Cerebellar cortex (tissue), 1 donor: ENCODE data around the gene TTYH1.
A peak's percentile ranks its signal among the peaks of the same experiment; 100 is the strongest.
"Not testable (repeated sequence)": the region's sequence is repeated elsewhere in the genome, so short reads cannot be mapped to it uniquely, and the experiment has no call there.

ENCODE experiments used
- DNase-seq: peaks from one replicate; pipeline ENCODE4 v3.0.0-alpha.2; 2015; ENCODE audit warnings: low spot score

Gene TTYH1

DNA sequence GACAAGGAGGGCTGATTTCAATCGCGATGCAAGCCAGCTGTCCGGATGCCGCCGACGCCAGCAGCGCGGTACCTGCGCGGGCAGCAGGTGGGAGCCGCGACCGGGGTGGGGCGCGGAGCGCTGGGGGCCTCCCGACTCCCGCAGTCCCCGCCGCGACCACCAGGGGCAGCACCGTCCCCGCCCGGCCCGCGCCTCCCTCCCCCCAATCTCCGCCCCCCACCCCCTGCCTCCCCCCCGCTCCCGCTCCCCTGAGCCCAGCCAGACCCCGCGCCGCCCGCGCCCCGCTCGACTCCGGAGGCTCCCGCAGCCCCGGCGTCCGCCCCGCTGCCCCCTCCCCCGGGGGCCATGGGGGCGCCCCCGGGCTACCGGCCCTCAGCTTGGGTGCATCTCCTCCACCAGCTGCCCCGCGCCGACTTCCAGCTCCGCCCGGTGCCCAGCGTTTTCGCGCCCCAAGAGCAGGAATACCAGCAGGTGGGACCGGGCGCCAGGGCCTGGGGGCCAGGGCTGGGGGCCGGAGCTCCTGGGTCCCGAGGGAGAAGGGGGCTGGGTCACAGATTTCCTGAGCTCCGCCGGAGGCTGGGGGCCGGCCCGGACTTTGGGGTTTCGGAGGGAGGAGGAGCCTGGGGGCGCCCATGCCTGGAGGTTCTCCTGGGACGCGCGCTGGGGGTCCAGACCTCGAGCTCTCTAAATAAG lies at the start of gene TTYH1:
TSS of gene TTYH1 (plus strand) at position 257 of the 693 bp plus-strand sequence. CDS start at position 346, 89 bp downstream.
- DNase-seq, result no peak

- DNase-seq, result not testable (repeated sequence)
Measured at GRCh38 chr19:54365798-54366197, 49.5 kb upstream of the TTYH1 start.

DNA sequence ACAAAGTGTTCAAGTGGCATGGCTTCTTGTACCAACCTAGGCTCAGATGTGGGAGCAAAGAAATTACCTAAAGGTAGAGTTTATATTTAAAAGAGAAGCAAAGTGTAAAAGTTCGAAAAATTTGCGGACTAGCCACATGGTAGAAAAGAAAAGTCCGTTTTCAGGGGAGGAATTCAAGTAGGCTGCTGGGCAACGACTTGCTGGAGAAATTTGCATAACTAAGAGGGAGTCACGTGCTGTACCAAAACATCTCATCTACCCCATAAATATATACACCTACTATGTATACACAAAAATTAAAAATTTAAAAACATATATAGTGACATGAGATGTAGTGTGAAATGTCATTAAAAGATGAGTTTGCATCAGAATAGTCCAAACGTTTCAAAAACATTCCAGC lies 48.5 kb upstream of the TTYH1 start:
- DNase-seq, result no peak

DNA sequence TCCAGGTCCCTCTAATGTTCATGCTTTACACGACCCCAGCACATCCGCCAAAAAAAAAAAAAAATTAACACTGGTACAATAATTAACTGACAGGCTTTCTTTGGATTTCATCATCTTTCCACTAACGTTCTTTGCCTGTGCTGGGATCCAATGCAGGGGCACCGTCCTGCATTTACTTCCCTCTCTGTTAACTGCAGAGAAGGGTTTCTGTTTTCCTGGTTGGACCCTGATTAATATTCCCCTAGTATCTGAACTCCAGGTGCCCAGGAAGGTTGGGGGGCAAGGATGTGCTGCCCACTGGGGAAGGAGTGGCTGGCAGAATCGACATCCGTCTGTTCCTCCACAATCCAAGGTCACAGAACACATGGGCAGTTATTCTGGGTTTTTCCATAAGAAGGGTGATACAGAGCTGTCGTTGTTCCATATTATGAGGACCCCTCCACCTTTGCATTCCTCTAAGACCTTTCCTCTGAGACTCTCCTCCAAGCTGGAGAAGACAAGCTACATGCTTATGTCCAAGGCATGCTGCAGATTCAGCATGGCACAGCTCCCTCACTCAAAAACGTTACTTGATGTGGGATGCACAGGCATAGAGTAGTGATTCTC lies 46.1 kb upstream of the TTYH1 start:
- DNase-seq, result no peak

DNA sequence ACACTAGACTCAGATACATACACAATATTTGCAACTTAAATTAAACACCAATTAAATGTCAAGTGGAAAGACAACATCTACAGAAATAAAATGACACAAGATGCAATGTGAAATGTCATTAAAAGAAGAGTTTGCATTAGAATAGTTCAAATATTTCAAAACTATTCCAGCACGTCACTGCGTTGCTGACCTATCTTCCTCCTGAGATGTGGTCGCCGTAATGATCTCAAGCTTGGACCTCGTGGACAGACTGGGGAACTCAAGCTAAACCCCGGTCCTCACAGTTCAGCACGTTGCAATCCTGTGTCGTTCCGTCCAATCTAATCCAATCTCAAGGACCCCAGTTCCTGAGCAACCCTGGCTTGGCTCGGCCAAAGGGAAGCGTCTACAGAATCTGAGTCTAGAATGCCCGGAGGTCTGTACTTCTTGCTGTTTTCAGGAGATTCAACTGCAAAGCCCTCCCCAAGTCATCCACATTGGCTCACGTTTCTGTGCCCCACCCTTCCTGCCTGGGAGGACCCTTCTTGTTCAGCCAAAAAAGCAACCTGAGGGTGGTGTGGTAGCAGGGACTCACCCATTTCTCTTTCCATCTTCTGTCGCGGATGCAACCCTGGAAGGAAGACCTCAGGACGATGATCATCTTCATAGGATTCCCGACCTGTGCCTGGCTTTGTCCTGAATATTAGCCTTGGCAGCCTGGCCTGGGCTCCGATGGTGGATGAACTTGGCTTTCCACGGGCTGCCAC lies 45.4 kb upstream of the TTYH1 start:
- DNase-seq, result not testable (repeated sequence)

DNA sequence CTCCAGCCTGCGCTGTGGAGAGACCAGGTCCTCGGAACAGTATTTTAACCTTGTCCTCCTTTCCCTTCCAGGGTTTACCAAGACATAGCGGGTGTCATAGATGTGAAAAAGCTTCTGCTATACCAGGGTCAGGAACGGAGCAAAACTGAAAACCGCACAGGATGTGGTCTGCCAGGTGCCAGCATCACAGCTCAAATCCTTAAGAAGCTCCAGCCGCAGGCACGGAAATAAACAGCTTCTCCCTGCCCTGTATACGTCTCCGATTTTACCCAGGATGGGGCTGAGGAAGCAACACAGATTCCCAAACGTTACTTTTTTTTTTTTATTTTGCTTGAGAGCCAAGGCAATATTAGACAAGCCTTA lies 44.8 kb upstream of the TTYH1 start:
- DNase-seq, result not testable (repeated sequence)

DNA sequence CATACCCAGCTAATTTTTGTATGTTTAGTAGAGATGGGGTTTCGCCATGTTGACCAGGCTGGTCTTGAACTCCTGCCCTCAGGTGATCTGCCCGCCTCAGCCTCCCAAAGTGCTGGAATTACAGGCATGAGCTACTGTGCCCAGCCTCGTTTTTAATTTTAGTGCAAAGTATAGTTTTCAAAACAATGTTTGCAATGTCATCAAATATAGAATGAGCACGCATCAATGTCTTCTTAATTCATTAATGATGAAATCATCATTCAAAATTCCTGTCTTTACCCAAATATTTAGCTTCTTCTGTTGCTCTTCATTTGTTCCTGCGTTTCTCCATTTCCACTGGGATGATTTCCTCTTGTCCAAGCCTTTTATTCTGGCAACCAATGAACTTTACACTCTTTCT lies 43.8 kb upstream of the TTYH1 start:
- DNase-seq, result not testable (repeated sequence)

DNA sequence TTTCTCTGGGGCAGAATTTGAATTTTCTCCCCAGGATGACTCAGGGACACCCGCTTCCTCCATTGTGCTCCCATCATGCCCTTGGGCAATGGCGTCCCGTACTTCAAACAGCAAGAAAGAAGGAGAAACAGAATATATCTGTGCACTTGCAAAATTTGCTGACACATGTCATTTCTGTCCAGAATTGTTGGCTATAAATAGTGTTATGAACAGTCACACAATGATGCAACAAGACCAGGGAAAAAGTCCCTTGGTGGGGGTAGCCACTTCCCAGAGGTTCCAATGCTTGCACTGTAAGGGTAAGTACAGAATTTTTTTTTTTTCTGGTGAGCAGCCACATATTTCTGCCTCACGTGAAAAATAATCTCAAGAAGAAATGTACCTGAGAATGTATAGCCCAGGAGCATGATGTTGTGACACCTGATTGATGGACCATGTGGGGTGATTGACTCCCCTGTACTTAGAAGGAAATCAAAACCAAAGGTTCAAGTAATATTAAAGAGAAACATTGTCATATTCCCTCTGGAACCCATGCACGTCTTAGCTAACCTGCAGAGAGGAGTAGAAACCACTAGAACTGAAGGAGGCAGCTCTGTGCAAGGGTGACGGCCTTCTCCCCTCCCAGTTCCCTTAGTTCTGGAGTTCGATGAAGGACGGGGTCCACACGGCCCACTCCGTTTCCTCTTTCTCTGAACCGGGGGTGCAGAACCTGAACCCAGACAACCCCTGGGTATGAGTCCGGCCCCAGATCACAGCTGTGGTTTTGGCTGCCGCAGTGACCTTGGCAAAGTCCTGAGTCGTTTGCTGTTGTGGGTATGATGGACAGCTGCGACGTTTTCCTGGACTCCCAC lies 41.3 kb upstream of the TTYH1 start:
- DNase-seq, result no peak

DNA sequence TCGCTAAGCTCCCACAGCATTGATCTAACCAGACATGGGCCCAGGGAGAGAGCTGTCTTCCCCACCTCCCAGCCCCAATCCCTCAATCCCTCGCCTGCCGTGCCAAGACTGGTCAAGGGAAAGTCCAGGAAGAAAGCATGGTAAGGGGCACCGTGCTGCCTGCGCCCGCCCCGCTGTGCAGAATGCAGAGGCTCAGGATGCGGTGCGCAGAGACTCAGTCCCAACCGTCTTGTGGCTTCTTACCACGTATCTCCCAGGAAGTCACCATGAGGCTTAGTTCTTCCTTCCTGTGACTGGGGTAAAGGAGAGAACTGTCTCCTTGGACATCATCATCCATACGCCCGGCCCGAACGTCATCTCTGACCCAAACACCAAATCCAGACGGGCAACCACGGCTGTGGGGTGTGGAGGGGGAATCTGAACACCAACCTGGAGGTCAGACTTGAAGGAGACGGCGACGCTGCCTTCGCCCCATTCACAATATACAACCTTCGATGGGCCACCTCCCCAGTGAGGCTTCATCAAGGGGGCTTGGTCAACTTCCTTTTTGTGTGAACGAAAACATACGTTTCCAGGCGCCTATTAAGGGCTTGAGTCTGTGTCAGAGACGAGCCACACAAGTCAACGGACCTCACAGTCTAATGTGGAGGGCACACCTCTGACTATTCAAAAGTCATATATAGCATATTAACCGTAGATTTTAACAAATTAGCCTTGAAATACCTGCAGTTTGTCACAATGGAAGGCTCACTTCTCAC lies 39.9 kb upstream of the TTYH1 start:
- not testable (repeated sequence) for DNase-seq

- no peak for DNase-seq
Measured at GRCh38 chr19:54376610-54377285, 38.5 kb upstream of the TTYH1 start.

DNA sequence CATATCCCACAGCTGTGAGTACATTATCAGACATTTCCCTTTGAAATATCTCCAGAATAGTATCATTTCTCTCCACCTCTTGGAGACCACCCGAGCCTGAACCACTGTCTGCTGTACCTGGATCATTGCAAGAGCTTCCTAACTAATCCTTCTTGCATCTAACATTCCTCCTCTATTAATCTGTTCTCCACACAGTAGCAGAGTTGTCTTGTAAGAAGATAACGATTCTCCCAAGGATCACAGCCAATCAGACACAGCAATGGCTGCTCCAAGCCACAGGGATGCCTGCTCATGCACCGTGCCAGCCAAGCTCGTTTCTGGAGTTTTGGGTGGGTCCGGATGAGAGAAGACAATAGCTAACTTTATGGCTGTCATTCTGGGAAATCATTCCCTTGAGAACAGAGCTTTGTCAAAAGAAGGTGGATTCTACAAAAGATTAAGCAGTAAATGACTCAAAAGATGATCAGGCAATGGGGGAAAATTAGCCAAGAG lies 36.0 kb upstream of the TTYH1 start:
- DNase-seq, result no peak

- DNase-seq, result no peak
Measured at GRCh38 chr19:54380897-54381296, 34.4 kb upstream of the TTYH1 start.

- not testable (repeated sequence) for DNase-seq
Measured at GRCh38 chr19:54382041-54382440, 33.2 kb upstream of the TTYH1 start.

GRCh38 chr19:54383330-54383729 lies 31.9 kb upstream of the TTYH1 start:
- no peak for DNase-seq

DNA sequence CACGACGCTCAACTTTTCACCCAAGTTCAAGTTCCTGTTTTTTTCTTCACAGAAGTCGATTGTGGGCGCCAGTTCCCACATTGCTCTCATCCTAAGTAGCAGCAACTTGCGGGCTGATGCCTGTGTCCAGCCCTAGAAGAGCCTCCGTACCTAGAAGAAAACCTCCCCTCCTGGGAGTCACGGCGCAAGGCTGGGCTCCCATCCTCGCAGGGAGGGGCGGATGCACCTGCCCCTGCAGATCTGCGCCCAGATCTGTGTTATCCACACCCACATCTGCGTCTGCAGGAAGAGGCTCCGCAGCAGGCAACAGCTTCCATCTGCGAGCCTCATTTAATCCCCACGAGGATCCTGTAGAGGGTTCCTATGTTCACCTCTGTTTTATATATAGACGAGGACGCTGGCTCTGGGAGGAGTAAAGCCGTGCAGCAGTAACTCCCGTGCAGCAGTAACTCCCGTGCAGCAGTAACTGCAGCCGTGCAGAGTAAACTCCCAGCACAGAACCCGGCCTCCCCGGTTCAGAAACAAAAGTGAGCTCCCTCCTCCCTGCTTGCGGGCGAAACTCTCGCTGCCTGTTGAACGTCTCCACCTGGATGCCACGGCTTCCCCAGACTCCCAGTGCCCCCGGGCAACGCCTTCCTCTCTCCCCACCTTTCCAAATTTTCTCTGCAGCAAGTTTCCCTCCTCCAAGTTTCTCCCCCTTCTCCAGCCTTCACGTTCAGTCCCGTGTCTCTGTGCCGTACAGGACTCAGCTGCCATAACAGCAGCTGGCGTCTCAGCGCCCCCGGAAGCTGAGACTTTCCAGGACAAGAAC lies 27.1 kb upstream of the TTYH1 start:
- DNase-seq, result no peak

GRCh38 chr19:54388802-54389139 lies 26.5 kb upstream of the TTYH1 start:
- DNase-seq, result no peak

GRCh38 chr19:54389553-54389952 lies 25.7 kb upstream of the TTYH1 start:
- DNase-seq, result no peak

DNA sequence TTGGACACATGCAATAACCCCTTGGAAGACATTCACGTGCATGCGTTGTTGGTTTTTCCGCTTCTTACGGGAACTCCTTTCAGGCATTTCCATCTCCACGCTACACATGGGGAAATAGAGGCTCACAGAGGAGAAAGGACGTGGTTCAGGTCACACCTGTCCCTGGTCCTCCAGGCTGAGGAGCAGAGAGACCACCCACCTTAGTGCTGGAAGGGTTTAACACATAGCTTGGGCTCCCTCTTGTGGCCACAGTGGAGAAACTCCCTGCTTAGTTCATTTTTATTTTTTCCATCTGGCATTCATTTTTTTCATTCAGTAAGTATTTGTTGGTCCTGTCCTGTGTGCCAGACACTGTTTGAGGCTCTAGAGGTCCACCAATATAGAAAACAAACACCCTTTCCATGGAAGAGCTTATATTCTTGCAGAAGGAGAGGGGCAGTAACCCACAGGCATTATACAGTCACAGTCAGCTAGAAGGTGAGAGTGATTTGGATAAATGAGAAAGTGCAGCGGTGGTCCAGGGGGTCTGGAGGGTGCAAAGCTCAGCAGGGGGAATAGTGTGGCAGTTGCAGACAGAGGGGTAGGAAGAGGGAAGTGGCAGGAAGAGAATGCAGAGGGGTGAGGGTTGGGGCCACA lies 24.2 kb upstream of the TTYH1 start:
- peak; percentile 58 for DNase-seq

DNA sequence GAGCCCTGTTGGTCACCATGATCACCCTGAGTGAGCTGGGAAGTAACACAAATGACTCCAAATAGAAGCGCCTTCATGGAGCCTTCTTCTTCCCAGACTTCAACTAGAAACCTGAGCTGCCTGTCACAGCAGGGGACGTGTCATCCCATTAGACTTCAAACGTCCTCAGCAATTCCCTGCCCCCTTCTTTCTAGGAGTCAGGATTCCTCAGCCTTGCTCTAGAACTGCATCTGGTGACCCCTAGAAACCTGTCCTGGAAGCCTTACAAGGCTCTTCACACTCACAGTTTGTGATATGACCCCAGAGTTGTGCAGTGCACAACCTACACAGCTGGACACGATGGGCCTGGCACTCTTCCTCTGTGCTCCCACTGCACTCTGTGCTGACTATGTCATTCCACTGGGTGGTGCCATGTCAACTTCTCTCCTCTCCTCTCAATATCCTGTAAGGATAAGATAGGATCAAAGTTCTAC lies 23.6 kb upstream of the TTYH1 start:
- DNase-seq, result peak; percentile 11
